Gastrocnemius medialis (tissue), 4 donors: ENCODE measurements around the gene EHD4.

Source experiments
- POLR2A ChIP-seq, 2 donors: fragments of 450-650 bp; IDR thresholded peaks; one replicate each; pipeline ENCODE4 v1.6.1; 2017; ENCODE audit warnings: antibody characterized with exemption in 2 of 2, mild to moderate bottlenecking in 2 of 2, moderate library complexity in 2 of 2
- TF ChIP-seq, protein P1 (sequence below), 5 experiments: fragments of 450-650 bp in 3 of 5; fragments of 200-600 bp in 2 of 5; sonication (generic) in 2 of 5; IDR thresholded peaks in 4 of 5; conservative IDR thresholded peaks in 1 of 5; 1 replicate in 4 of 5; 2 replicates in 1 of 5; pipeline ENCODE4 v1.5.1; 2016 to 2019; ENCODE audit warnings: antibody characterized with exemption in 5 of 5, mild to moderate bottlenecking in 3 of 5, moderate library complexity in 3 of 5

DNA sequence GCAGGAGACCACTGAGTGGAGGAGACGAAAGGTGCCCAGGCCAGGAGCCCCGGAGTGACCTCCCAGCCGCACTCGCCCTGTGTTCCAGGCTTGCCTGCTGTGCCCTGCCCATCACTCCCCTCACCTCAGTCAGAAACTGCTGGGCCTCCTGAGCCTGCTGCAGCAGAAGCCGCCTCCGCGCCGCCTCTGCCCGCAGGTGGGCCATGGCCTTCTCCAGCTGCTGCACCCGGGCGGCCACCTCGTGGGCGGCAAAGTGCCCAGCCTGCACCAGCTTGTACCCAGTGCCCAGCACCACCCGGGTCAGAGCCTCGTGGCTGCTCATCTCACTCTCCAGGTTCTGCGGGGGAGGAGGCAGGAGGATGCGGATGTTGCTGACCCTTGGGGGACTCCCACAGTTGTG lies 116.1 kb downstream of the EHD4 start:
- TF ChIP-seq, protein P1, sequence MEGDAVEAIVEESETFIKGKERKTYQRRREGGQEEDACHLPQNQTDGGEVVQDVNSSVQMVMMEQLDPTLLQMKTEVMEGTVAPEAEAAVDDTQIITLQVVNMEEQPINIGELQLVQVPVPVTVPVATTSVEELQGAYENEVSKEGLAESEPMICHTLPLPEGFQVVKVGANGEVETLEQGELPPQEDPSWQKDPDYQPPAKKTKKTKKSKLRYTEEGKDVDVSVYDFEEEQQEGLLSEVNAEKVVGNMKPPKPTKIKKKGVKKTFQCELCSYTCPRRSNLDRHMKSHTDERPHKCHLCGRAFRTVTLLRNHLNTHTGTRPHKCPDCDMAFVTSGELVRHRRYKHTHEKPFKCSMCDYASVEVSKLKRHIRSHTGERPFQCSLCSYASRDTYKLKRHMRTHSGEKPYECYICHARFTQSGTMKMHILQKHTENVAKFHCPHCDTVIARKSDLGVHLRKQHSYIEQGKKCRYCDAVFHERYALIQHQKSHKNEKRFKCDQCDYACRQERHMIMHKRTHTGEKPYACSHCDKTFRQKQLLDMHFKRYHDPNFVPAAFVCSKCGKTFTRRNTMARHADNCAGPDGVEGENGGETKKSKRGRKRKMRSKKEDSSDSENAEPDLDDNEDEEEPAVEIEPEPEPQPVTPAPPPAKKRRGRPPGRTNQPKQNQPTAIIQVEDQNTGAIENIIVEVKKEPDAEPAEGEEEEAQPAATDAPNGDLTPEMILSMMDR (IDR thresholded peaks at IDR 0.05 in 4 of 5, conservative IDR thresholded peaks at IDR 0.05 in 1 of 5), result no peak
- no peak for TF ChIP-seq POLR2A (IDR thresholded peaks at IDR 0.05)
